Measurements from ENCODE around the gene GRIK2. TPM values are rescaled to one million over a fixed set of nuclear protein-coding genes. Genes with fewer than 3 reads are reported as not detected.

Gene GRIK2
- total RNA-seq, 4 donors from 2014 or later, result 2.0 to 4.0 (median 2.0) TPM; not detected in 1

- Histone ChIP-seq H3K4me3 (no peak overlapping the region), H3K9me3 (no peaks in the 10 kb centered on the region), H3K27me3 (no peaks in the 10 kb centered on the region), H3K36me3 (no peaks in the 10 kb centered on the region), H3K4me1 (no peaks in the 10 kb centered on the region), H3K27ac (no peak overlapping the region)
- TF ChIP-seq POLR2AphosphoS5 (IDR thresholded peaks at IDR 0.05) (no peak), CTCF (IDR thresholded peaks at IDR 0.05) (no peak), POLR2A (IDR thresholded peaks at IDR 0.05) (no peak), EP300 (IDR thresholded peaks at IDR 0.05; ENCODE audit: low read depth) (no peak)
- in situ Hi-C loops (cut with MboI; ENCODE audit: low pct_ligation_motif_present in 1 of 4, low pct_unique_long_range_greater_than_20kb in 1 of 4, low sequenced_read_pairs in 3 of 4) (no loop called here), intact Hi-C loops (cut with DNase I; ENCODE audit: low total_unique reads) (no loop called here)
- DNase-seq, result no peak
Measured at GRCh38 chr6:101980924-101981323, 587.4 kb downstream of the GRIK2 start.

GRCh38 chr6:101986476-101986875 is 593.0 kb downstream of the GRIK2 start:
- 72 to 78% methylated on average over 3 of the region's 3 CpGs for WGBS, 2 donors (ENCODE audit: low coverage in 1 of 2)
- in situ Hi-C loops (cut with MboI; ENCODE audit: low pct_ligation_motif_present in 1 of 4, low pct_unique_long_range_greater_than_20kb in 1 of 4, low sequenced_read_pairs in 3 of 4), result no loop called here

GRCh38 chr6:101992286-101992685 is 598.8 kb downstream of the GRIK2 start:
- DNase-seq, result no peak
- WGBS, 2 donors (ENCODE audit: low coverage in 1 of 2), result 44 to 61% methylated on average over 5 of the region's 5 CpGs
- no peak overlapping the region for H3K4me3 ChIP-seq
- no peaks in the 10 kb centered on the region for H3K36me3 ChIP-seq
- no peak overlapping the region for H3K27ac ChIP-seq
- no peaks in the 10 kb centered on the region for H3K9me3 ChIP-seq
- TF ChIP-seq CTCF (IDR thresholded peaks at IDR 0.05) (no peak), EP300 (IDR thresholded peaks at IDR 0.05; ENCODE audit: low read depth) (no peak), POLR2AphosphoS5 (IDR thresholded peaks at IDR 0.05) (no peak), POLR2A (IDR thresholded peaks at IDR 0.05) (no peak)
- H3K4me1 ChIP-seq, result no peaks in the 10 kb centered on the region
- in situ Hi-C loops (cut with MboI; ENCODE audit: low pct_ligation_motif_present in 1 of 4, low pct_unique_long_range_greater_than_20kb in 1 of 4, low sequenced_read_pairs in 3 of 4) (no loop called here), intact Hi-C loops (cut with DNase I; ENCODE audit: low total_unique reads) (no loop called here)
- H3K27me3 ChIP-seq, result no peaks in the 10 kb centered on the region

More at GRCh38 chr6:101986476-101986875, 593.0 kb downstream of the GRIK2 start:
- Histone ChIP-seq H3K9me3 (no peaks in the 10 kb centered on the region), H3K36me3 (no peaks in the 10 kb centered on the region), H3K27ac (no peak overlapping the region), H3K4me3 (no peak overlapping the region), H3K4me1 (no peaks in the 10 kb centered on the region), H3K27me3 (no peaks in the 10 kb centered on the region)
- TF ChIP-seq POLR2AphosphoS5 (IDR thresholded peaks at IDR 0.05) (no peak), CTCF (IDR thresholded peaks at IDR 0.05) (no peak), POLR2A (IDR thresholded peaks at IDR 0.05) (no peak), EP300 (IDR thresholded peaks at IDR 0.05; ENCODE audit: low read depth) (no peak)
- intact Hi-C loops (cut with DNase I; ENCODE audit: low total_unique reads), result no loop called here
- DNase-seq, result no peak

- in situ Hi-C loops (cut with MboI; ENCODE audit: low pct_ligation_motif_present in 1 of 4, low pct_unique_long_range_greater_than_20kb in 1 of 4, low sequenced_read_pairs in 3 of 4), result no loop called here
- no peak for TF ChIP-seq CTCF (IDR thresholded peaks at IDR 0.05)
- no peak for TF ChIP-seq EP300 (IDR thresholded peaks at IDR 0.05; ENCODE audit: low read depth)
- no peak for TF ChIP-seq POLR2AphosphoS5 (IDR thresholded peaks at IDR 0.05)
- no peak for TF ChIP-seq POLR2A (IDR thresholded peaks at IDR 0.05)
- intact Hi-C loops (cut with DNase I; ENCODE audit: low total_unique reads), result no loop called here
- Histone ChIP-seq H3K4me1 (no peaks in the 10 kb centered on the region), H3K27me3 (no peaks in the 10 kb centered on the region), H3K9me3 (no peaks in the 10 kb centered on the region), H3K27ac (no peak overlapping the region), H3K4me3 (no peak overlapping the region), H3K36me3 (no peaks in the 10 kb centered on the region)
- DNase-seq, result no peak
Measured at GRCh38 chr6:101994521-101994920, 601.0 kb downstream of the GRIK2 start.
